Neural progenitor cell (in vitro differentiated cells): ENCODE data around the gene SENP1. TPM values are rescaled to one million over a fixed set of nuclear protein-coding genes. Genes with fewer than 3 reads are reported as not detected.

Experiments
- DNase-seq: peaks from one replicate; pipeline ENCODE4 v3.0.0-alpha.2; 2016; ENCODE audit warnings: low spot score
- H2AFZ ChIP-seq: fragments of 200-600 bp; sonication (generic); replicated peaks from 2 replicates; pipeline ENCODE4 v1.6.1; 2016; ENCODE audit warnings: antibody characterized with exemption
- H3F3A ChIP-seq: fragments of 200-600 bp; sonication (generic); 2 replicates; pipeline ENCODE4 v1.6.1; 2016; ENCODE audit warnings: antibody characterized with exemption, low read depth
- H3K27ac ChIP-seq: fragments of 200-600 bp; sonication (generic); 2 replicates; pipeline ENCODE4 v1.5.1; 2016; ENCODE audit warnings: mild to moderate bottlenecking
- H3K27me3 ChIP-seq: fragments of 200-600 bp; sonication (generic); 2 replicates; pipeline ENCODE4 v1.6.1; 2016; ENCODE audit warnings: mild to moderate bottlenecking, moderate library complexity
- H3K36me3 ChIP-seq: fragments of 200-600 bp; sonication (generic); 2 replicates; pipeline ENCODE4 v1.5.1; 2016
- H3K4me1 ChIP-seq: fragments of 200-600 bp; sonication (generic); 2 replicates; pipeline ENCODE4 v1.6.1; 2016; ENCODE audit warnings: mixed run types
- H3K4me2 ChIP-seq: fragments of 200-600 bp; sonication (generic); 2 replicates; pipeline ENCODE4 v1.6.1; 2016
- H3K4me3 ChIP-seq: fragments of 200-600 bp; sonication (generic); 2 replicates; pipeline ENCODE4 v1.5.1; 2016
- H3K79me2 ChIP-seq: fragments of 200-600 bp; sonication (generic); 2 replicates; pipeline ENCODE4 v1.6.1; 2016; ENCODE audit warnings: low read depth
- H3K9ac ChIP-seq: fragments of 200-600 bp; sonication (generic); 2 replicates; pipeline ENCODE4 v1.6.1; 2016
- H3K9me3 ChIP-seq: fragments of 200-600 bp; sonication (generic); 2 replicates; pipeline ENCODE4 v1.5.1; 2016; ENCODE audit warnings: low read depth
- H4K20me1 ChIP-seq: fragments of 200-600 bp; sonication (generic); 2 replicates; pipeline ENCODE4 v1.6.1; 2016; ENCODE audit warnings: low read depth
- H3K27ac Mint-ChIP-seq: 3 replicates; pipeline ENCODE4 v1.8.0; 2021; ENCODE audit warnings: mixed read lengths
- H3K27me3 Mint-ChIP-seq: 2 replicates; pipeline ENCODE4 v1.8.0; 2022; ENCODE audit warnings: low read depth, mild to moderate bottlenecking, inconsistent platforms, moderate library complexity, mixed read lengths; ENCODE audit not compliant: insufficient read depth
- H3K36me3 Mint-ChIP-seq: 3 replicates; pipeline ENCODE4 v1.8.0; 2021; ENCODE audit warnings: mixed read lengths
- H3K4me1 Mint-ChIP-seq: 3 replicates; pipeline ENCODE4 v1.8.0; 2021; ENCODE audit warnings: mixed read lengths
- H3K4me3 Mint-ChIP-seq: 3 replicates; pipeline ENCODE4 v1.8.0; 2021; ENCODE audit warnings: mild to moderate bottlenecking, moderate library complexity, mixed read lengths
- H3K9me3 Mint-ChIP-seq: 3 replicates; pipeline ENCODE4 v1.8.0; 2020; ENCODE audit warnings: mixed read lengths
- CTCF ChIP-seq: fragments of 200-600 bp; sonication (generic); IDR thresholded peaks from 2 replicates; pipeline ENCODE4 v1.5.1; 2017; ENCODE audit warnings: antibody characterized with exemption, mild to moderate bottlenecking
- EZH2 ChIP-seq: fragments of 200-600 bp; sonication (generic); IDR thresholded peaks from 2 replicates; pipeline ENCODE4 v1.6.1; 2017; ENCODE audit warnings: antibody characterized with exemption, mild to moderate bottlenecking, moderate library complexity
- EZH2phosphoT487 ChIP-seq: fragments of 200-600 bp; sonication (generic); IDR thresholded peaks from 2 replicates; pipeline ENCODE4 v1.6.1; 2017; ENCODE audit warnings: antibody characterized with exemption
- total RNA-seq: library from RNA; depleted of rRNA; stranded (reverse); fragments of >200 nt; gene quantifications from 2 replicates; pipeline ENCODE4 v1.2.3, GENCODE V29; 2015; ENCODE audit warnings: low replicate concordance

Gene SENP1
- total RNA-seq, 1 donor from 2014 or later: 89.9 TPM

GRCh38 chr12:48010366-48010970, 95.4 kb downstream of the SENP1 start:
- no peak overlapping the region for H3K27ac ChIP-seq
- H3K9ac ChIP-seq: no peak overlapping the region
- H3K27me3 ChIP-seq: peaks cover 100% of the 10 kb centered on the region
- H3K4me3 Mint-ChIP-seq: no peak overlapping the region
- H3K27me3 Mint-ChIP-seq: peaks cover 16% of the 10 kb centered on the region
- peaks cover 13% of the 10 kb centered on the region for H3K4me1 Mint-ChIP-seq
- H2AFZ ChIP-seq: no peak overlapping the region
- H3K79me2 ChIP-seq: no peaks in the 10 kb centered on the region
- no peak for DNase-seq
- H4K20me1 ChIP-seq: no peaks in the 10 kb centered on the region
- no peaks in the 10 kb centered on the region for H3K36me3 Mint-ChIP-seq
- H3K4me2 ChIP-seq: no peak overlapping the region
- no peak overlapping the region for H3K4me3 ChIP-seq
- H3K9me3 ChIP-seq: no peaks in the 10 kb centered on the region
- H3K27ac Mint-ChIP-seq: no peak overlapping the region
- peaks cover 5% of the 10 kb centered on the region for H3K4me1 ChIP-seq
- peaks cover 5% of the 10 kb centered on the region for H3F3A ChIP-seq
- no peaks in the 10 kb centered on the region for H3K9me3 Mint-ChIP-seq
- TF ChIP-seq CTCF (no peak), EZH2 (no peak), EZH2phosphoT487 (no peak)
- H3K36me3 ChIP-seq: no peaks in the 10 kb centered on the region

GRCh38 chr12:48009471-48009870, 96.4 kb downstream of the SENP1 start:
- H4K20me1 ChIP-seq: no peaks in the 10 kb centered on the region
- H3K36me3 Mint-ChIP-seq: no peaks in the 10 kb centered on the region
- DNase-seq: no peak
- H3K9ac ChIP-seq: no peak overlapping the region
- H3K79me2 ChIP-seq: no peaks in the 10 kb centered on the region
- H3K4me2 ChIP-seq: no peak overlapping the region
- no peaks in the 10 kb centered on the region for H3K9me3 Mint-ChIP-seq
- no peaks in the 10 kb centered on the region for H3K36me3 ChIP-seq
- H3F3A ChIP-seq: peaks cover 15% of the 10 kb centered on the region
- H3K27me3 ChIP-seq: peaks cover 100% of the 10 kb centered on the region
- H3K4me1 ChIP-seq: peaks cover 11% of the 10 kb centered on the region
- no peak overlapping the region for H3K4me3 Mint-ChIP-seq
- no peak overlapping the region for H2AFZ ChIP-seq
- no peak overlapping the region for H3K4me3 ChIP-seq
- H3K27me3 Mint-ChIP-seq: peaks cover 17% of the 10 kb centered on the region
- no peaks in the 10 kb centered on the region for H3K9me3 ChIP-seq
- H3K27ac Mint-ChIP-seq: no peak overlapping the region
- TF ChIP-seq CTCF (no peak), EZH2 (no peak), EZH2phosphoT487 (no peak)
- H3K4me1 Mint-ChIP-seq: peaks cover 19% of the 10 kb centered on the region
- H3K27ac ChIP-seq: no peak overlapping the region

- no peak overlapping the region for H3K4me2 ChIP-seq
- peaks cover 19% of the 10 kb centered on the region for H3K4me1 Mint-ChIP-seq
- H3K27me3 Mint-ChIP-seq: peaks cover 17% of the 10 kb centered on the region
- H3K27ac ChIP-seq: no peak overlapping the region
- peaks cover 100% of the 10 kb centered on the region for H3K27me3 ChIP-seq
- no peak overlapping the region for H3K9ac ChIP-seq
- peaks cover 19% of the 10 kb centered on the region for H3F3A ChIP-seq
- H2AFZ ChIP-seq: no peak overlapping the region
- no peak overlapping the region for H3K4me3 Mint-ChIP-seq
- no peaks in the 10 kb centered on the region for H3K36me3 Mint-ChIP-seq
- no peak for TF ChIP-seq CTCF
- TF ChIP-seq EZH2phosphoT487: no peak
- no peak for TF ChIP-seq EZH2
- no peak for DNase-seq
- H3K27ac Mint-ChIP-seq: no peak overlapping the region
- no peaks in the 10 kb centered on the region for H3K9me3 ChIP-seq
- no peaks in the 10 kb centered on the region for H4K20me1 ChIP-seq
- H3K9me3 Mint-ChIP-seq: no peaks in the 10 kb centered on the region
- peaks cover 11% of the 10 kb centered on the region for H3K4me1 ChIP-seq
- no peaks in the 10 kb centered on the region for H3K79me2 ChIP-seq
- H3K36me3 ChIP-seq: no peaks in the 10 kb centered on the region
- H3K4me3 ChIP-seq: no peak overlapping the region
Observed at GRCh38 chr12:48008950-48009349, 96.9 kb downstream of the SENP1 start.
